HEK293 (cell line): ENCODE data around the gene LPCAT1.

Experiments used
- BCL11A ChIP-seq: fragments of 450-650 bp; formaldehyde crosslinking; IDR thresholded peaks from 2 replicates; pipeline ENCODE4 v1.5.1; 2016; ENCODE audit warnings: low read depth, missing biosample characterization, missing genetic modification characterization
- CTCF ChIP-seq: fragments of 450-650 bp; formaldehyde crosslinking; IDR thresholded peaks from 2 replicates; pipeline ENCODE4 v1.5.1; 2016; ENCODE audit warnings: missing biosample characterization, missing genetic modification characterization
- ELK4 ChIP-seq: IDR thresholded peaks from 2 replicates; pipeline ENCODE4 v1.6.1; 2011; ENCODE audit warnings: mild to moderate bottlenecking, low read depth, low read length, borderline replicate concordance
- MYNN ChIP-seq: fragments of 450-650 bp; formaldehyde crosslinking; IDR thresholded peaks from 2 replicates; pipeline ENCODE4 v1.5.1; 2016; ENCODE audit warnings: missing biosample characterization, missing genetic modification characterization, borderline replicate concordance
- PBX3 ChIP-seq: sonication (generic); formaldehyde crosslinking; IDR thresholded peaks from 2 replicates; pipeline ENCODE4 v1.8.1; 2022; ENCODE audit warnings: mild to moderate bottlenecking, moderate library complexity, missing genetic modification reagents
- TRIM28 ChIP-seq: IDR thresholded peaks from 2 replicates; pipeline ENCODE4 v1.6.1; 2011; ENCODE audit warnings: low read length, control low read depth, borderline replicate concordance
- ZBTB11 ChIP-seq: fragments of 450-650 bp; formaldehyde crosslinking; conservative IDR thresholded peaks from 2 replicates; pipeline ENCODE4 v1.5.1; 2016; ENCODE audit warnings: low read depth, missing biosample characterization, missing genetic modification characterization
- ZBTB7A ChIP-seq: fragments of 450-650 bp; formaldehyde crosslinking; IDR thresholded peaks from 2 replicates; pipeline ENCODE4 v1.5.1; 2016; ENCODE audit warnings: low read depth, missing biosample characterization, missing genetic modification characterization
- ZNF112 ChIP-seq: fragments of 450-650 bp; formaldehyde crosslinking; IDR thresholded peaks from 2 replicates; pipeline ENCODE4 v1.5.0; 2017; ENCODE audit warnings: missing biosample characterization, missing genetic modification characterization
- ZNF561 ChIP-seq: fragments of 450-650 bp; IDR thresholded peaks from 2 replicates; pipeline ENCODE4 v1.5.1; 2018; ENCODE audit warnings: missing biosample characterization, missing genetic modification characterization, borderline replicate concordance

GRCh38 chr5:1420211-1421195 lies 103.3 kb downstream of the LPCAT1 start:
- TF ChIP-seq BCL11A (tag by site-specific recombination) (no peak), CTCF (tag by site-specific recombination) (no peak), ZBTB7A (tag by site-specific recombination) (no peak), ZNF112 (tag by site-specific recombination) (no peak), PBX3 (no peak), ZNF561 (tag by site-specific recombination) (no peak), MYNN (tag by site-specific recombination) (no peak), ELK4 (no peak), ZBTB11 (no peak), TRIM28 (no peak)
